ENCODE results near the gene GLB1L3.

DNA sequence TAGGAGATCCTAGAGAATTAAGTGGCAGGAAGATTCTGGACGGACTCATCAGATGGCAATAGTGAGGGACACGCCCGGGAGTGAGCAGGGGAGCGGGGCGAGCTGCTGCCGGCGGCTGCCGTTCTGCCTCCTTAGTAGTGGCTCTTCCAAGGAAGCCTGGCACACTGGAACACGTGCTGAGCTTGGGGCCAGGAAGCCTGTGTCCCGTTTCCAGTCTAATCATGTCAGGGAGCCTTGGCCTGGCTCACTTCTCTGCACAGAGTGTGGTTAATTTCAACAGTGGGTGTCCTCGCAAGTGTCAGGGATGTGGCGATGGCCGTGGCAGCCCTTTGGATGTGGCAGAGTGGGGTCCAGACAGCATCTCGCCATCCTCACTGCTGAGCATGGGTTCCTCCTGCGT is 16.5 kb downstream of the GLB1L3 start:
- TF ChIP-seq, protein P1, sequence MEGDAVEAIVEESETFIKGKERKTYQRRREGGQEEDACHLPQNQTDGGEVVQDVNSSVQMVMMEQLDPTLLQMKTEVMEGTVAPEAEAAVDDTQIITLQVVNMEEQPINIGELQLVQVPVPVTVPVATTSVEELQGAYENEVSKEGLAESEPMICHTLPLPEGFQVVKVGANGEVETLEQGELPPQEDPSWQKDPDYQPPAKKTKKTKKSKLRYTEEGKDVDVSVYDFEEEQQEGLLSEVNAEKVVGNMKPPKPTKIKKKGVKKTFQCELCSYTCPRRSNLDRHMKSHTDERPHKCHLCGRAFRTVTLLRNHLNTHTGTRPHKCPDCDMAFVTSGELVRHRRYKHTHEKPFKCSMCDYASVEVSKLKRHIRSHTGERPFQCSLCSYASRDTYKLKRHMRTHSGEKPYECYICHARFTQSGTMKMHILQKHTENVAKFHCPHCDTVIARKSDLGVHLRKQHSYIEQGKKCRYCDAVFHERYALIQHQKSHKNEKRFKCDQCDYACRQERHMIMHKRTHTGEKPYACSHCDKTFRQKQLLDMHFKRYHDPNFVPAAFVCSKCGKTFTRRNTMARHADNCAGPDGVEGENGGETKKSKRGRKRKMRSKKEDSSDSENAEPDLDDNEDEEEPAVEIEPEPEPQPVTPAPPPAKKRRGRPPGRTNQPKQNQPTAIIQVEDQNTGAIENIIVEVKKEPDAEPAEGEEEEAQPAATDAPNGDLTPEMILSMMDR (optimal IDR thresholded peaks at IDR 0.05 in 1 of 3, IDR thresholded peaks at IDR 0.05 in 1 of 3, conservative IDR thresholded peaks at IDR 0.05 in 1 of 3; ENCODE audit: extremely low read depth in 1 of 3, insufficient read depth in 2 of 3, low read length in 3 of 3), result no peak
- TF ChIP-seq EZH2 (IDR thresholded peaks at IDR 0.05; ENCODE audit: low read length), result no peak

Measured in keratinocyte (primary cell).